Measurements from ENCODE around the gene ADAMTS2.

DNA sequence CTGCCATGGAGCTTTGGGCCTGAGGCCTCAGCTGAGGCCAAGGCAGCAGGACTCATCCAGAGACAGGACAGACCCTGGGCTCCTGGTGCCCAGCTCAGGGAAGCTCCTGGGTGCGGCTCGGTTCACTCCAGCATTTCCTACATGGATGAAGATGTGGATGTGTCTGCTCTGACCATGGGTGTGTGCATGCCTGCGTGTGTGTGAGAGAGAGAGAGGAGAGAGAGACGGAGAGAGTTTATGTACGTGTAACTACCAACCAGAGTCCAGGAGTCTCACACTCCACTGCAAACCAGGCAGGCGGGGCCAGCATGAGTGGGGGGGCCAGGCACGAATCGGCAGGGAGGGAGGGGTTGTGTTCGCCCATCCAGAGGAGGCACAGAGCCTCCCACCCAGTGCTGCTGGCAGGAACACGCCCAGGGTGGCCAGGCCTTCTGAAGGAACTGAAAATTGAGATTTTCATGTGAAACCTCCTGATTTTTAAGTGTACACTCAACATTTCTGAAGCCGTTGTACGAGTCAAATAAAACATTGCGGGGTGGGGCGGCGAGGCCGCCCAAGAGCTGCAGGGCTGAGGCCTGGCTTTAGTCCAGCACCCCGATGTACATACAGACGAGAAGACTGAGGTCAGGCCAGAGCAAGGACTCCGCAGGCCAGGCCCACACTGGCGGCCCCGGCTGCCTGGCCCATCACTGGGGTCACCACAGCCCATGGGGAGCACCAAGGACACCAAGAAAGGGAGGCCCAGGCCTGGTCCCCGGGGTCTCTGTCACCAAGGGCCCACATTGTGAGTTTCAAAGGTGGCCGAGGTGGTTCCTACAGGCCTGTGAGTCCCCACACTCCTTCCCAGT is 88.7 kb downstream of the ADAMTS2 start:
- TF ChIP-seq, protein P1, sequence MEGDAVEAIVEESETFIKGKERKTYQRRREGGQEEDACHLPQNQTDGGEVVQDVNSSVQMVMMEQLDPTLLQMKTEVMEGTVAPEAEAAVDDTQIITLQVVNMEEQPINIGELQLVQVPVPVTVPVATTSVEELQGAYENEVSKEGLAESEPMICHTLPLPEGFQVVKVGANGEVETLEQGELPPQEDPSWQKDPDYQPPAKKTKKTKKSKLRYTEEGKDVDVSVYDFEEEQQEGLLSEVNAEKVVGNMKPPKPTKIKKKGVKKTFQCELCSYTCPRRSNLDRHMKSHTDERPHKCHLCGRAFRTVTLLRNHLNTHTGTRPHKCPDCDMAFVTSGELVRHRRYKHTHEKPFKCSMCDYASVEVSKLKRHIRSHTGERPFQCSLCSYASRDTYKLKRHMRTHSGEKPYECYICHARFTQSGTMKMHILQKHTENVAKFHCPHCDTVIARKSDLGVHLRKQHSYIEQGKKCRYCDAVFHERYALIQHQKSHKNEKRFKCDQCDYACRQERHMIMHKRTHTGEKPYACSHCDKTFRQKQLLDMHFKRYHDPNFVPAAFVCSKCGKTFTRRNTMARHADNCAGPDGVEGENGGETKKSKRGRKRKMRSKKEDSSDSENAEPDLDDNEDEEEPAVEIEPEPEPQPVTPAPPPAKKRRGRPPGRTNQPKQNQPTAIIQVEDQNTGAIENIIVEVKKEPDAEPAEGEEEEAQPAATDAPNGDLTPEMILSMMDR (conservative IDR thresholded peaks at IDR 0.05; ENCODE audit: low read depth, low read length) = no peak
- TF ChIP-seq RAD21 (IDR thresholded peaks at IDR 0.05; ENCODE audit: low read length) = no peak
- no peak for TF ChIP-seq RFX5 (IDR thresholded peaks at IDR 0.05; ENCODE audit: low read depth, low read length)
- no peak for TF ChIP-seq POLR2A (IDR thresholded peaks at IDR 0.05; ENCODE audit: low read depth, low read length)
- no peak for TF ChIP-seq SMC3 (IDR thresholded peaks at IDR 0.05; ENCODE audit: low read depth, low read length)
- TF ChIP-seq BHLHE40 (IDR thresholded peaks at IDR 0.05; ENCODE audit: low read depth, low read length) = no peak
- no peak for TF ChIP-seq MAFK (IDR thresholded peaks at IDR 0.05; ENCODE audit: low read depth, low read length)
- TF ChIP-seq FOS (IDR thresholded peaks at IDR 0.05; ENCODE audit: low read depth, low read length) = no peak
- TF ChIP-seq CEBPB (IDR thresholded peaks at IDR 0.05; ENCODE audit: low read depth, low read length) = no peak
- TF ChIP-seq, protein P2, sequence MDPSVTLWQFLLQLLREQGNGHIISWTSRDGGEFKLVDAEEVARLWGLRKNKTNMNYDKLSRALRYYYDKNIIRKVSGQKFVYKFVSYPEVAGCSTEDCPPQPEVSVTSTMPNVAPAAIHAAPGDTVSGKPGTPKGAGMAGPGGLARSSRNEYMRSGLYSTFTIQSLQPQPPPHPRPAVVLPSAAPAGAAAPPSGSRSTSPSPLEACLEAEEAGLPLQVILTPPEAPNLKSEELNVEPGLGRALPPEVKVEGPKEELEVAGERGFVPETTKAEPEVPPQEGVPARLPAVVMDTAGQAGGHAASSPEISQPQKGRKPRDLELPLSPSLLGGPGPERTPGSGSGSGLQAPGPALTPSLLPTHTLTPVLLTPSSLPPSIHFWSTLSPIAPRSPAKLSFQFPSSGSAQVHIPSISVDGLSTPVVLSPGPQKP (IDR thresholded peaks at IDR 0.05; ENCODE audit: borderline replicate concordance, low read depth, low read length) = no peak
- no peak for TF ChIP-seq MAZ (IDR thresholded peaks at IDR 0.05; ENCODE audit: borderline replicate concordance, low read depth, low read length)
- no peak for TF ChIP-seq RCOR1 (IDR thresholded peaks at IDR 0.05; ENCODE audit: insufficient replicate concordance, low read length)
- no peak for TF ChIP-seq CHD1 (IDR thresholded peaks at IDR 0.05; ENCODE audit: low read depth, low read length)
